ENCODE measurements around the gene SGSM1. TPM values are rescaled to one million over a fixed set of nuclear protein-coding genes. Genes with fewer than 3 reads are reported as not detected.

Gene SGSM1
- total and polyA plus RNA-seq, 9 of the 15 experiments (the other 6 are each of a cell fraction or from before 2014, with no cell fraction given) = not detected

DNA sequence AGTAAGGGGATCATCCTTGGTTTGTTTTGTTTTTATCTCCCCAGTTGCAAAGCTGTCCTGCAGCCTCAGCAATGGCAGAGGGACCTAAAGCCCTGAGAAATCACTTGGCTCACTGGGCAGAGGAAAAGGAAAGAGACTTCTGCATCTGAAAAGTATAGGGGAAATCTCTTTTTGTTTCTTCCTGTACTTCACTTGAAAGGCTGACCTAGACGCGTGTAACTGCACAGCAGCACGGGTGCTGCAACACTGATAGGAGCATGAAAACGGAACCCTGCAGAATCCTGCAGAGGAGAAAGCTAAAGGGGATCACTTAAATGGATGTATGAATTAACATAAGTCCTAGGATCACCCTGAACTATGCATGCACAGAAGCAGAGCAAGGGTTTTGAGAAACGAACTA is 29.5 kb upstream of the SGSM1 start:
- TF ChIP-seq, protein P1, sequence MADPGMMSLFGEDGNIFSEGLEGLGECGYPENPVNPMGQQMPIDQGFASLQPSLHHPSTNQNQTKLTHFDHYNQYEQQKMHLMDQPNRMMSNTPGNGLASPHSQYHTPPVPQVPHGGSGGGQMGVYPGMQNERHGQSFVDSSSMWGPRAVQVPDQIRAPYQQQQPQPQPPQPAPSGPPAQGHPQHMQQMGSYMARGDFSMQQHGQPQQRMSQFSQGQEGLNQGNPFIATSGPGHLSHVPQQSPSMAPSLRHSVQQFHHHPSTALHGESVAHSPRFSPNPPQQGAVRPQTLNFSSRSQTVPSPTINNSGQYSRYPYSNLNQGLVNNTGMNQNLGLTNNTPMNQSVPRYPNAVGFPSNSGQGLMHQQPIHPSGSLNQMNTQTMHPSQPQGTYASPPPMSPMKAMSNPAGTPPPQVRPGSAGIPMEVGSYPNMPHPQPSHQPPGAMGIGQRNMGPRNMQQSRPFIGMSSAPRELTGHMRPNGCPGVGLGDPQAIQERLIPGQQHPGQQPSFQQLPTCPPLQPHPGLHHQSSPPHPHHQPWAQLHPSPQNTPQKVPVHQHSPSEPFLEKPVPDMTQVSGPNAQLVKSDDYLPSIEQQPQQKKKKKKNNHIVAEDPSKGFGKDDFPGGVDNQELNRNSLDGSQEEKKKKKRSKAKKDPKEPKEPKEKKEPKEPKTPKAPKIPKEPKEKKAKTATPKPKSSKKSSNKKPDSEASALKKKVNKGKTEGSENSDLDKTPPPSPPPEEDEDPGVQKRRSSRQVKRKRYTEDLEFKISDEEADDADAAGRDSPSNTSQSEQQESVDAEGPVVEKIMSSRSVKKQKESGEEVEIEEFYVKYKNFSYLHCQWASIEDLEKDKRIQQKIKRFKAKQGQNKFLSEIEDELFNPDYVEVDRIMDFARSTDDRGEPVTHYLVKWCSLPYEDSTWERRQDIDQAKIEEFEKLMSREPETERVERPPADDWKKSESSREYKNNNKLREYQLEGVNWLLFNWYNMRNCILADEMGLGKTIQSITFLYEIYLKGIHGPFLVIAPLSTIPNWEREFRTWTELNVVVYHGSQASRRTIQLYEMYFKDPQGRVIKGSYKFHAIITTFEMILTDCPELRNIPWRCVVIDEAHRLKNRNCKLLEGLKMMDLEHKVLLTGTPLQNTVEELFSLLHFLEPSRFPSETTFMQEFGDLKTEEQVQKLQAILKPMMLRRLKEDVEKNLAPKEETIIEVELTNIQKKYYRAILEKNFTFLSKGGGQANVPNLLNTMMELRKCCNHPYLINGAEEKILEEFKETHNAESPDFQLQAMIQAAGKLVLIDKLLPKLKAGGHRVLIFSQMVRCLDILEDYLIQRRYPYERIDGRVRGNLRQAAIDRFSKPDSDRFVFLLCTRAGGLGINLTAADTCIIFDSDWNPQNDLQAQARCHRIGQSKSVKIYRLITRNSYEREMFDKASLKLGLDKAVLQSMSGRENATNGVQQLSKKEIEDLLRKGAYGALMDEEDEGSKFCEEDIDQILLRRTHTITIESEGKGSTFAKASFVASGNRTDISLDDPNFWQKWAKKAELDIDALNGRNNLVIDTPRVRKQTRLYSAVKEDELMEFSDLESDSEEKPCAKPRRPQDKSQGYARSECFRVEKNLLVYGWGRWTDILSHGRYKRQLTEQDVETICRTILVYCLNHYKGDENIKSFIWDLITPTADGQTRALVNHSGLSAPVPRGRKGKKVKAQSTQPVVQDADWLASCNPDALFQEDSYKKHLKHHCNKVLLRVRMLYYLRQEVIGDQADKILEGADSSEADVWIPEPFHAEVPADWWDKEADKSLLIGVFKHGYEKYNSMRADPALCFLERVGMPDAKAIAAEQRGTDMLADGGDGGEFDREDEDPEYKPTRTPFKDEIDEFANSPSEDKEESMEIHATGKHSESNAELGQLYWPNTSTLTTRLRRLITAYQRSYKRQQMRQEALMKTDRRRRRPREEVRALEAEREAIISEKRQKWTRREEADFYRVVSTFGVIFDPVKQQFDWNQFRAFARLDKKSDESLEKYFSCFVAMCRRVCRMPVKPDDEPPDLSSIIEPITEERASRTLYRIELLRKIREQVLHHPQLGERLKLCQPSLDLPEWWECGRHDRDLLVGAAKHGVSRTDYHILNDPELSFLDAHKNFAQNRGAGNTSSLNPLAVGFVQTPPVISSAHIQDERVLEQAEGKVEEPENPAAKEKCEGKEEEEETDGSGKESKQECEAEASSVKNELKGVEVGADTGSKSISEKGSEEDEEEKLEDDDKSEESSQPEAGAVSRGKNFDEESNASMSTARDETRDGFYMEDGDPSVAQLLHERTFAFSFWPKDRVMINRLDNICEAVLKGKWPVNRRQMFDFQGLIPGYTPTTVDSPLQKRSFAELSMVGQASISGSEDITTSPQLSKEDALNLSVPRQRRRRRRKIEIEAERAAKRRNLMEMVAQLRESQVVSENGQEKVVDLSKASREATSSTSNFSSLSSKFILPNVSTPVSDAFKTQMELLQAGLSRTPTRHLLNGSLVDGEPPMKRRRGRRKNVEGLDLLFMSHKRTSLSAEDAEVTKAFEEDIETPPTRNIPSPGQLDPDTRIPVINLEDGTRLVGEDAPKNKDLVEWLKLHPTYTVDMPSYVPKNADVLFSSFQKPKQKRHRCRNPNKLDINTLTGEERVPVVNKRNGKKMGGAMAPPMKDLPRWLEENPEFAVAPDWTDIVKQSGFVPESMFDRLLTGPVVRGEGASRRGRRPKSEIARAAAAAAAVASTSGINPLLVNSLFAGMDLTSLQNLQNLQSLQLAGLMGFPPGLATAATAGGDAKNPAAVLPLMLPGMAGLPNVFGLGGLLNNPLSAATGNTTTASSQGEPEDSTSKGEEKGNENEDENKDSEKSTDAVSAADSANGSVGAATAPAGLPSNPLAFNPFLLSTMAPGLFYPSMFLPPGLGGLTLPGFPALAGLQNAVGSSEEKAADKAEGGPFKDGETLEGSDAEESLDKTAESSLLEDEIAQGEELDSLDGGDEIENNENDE (IDR thresholded peaks at IDR 0.05; ENCODE audit: low read depth, low read length) = no peak
- TF ChIP-seq, protein P2, sequence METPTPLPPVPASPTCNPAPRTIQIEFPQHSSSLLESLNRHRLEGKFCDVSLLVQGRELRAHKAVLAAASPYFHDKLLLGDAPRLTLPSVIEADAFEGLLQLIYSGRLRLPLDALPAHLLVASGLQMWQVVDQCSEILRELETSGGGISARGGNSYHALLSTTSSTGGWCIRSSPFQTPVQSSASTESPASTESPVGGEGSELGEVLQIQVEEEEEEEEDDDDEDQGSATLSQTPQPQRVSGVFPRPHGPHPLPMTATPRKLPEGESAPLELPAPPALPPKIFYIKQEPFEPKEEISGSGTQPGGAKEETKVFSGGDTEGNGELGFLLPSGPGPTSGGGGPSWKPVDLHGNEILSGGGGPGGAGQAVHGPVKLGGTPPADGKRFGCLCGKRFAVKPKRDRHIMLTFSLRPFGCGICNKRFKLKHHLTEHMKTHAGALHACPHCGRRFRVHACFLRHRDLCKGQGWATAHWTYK (CRISPR knock-in tag; IDR thresholded peaks at IDR 0.05) = no peak
- no peak for TF ChIP-seq ETV6 (IDR thresholded peaks at IDR 0.05; ENCODE audit: borderline replicate concordance in 1 of 2, low read depth in 2 of 2, low read length in 1 of 2)
- TF ChIP-seq ETV6 (CRISPR knock-in tag; IDR thresholded peaks at IDR 0.05; ENCODE audit: borderline replicate concordance) = no peak
- TF ChIP-seq HDGF (IDR thresholded peaks at IDR 0.05) = no peak
- TF ChIP-seq STAG1 (CRISPR knock-in tag; IDR thresholded peaks at IDR 0.05; ENCODE audit: borderline replicate concordance) = no peak
- no peak for TF ChIP-seq ZC3H11A (IDR thresholded peaks at IDR 0.05; ENCODE audit: low read depth, low read length)
- no peak for TF ChIP-seq MEF2D (tag; conservative IDR thresholded peaks at IDR 0.05; ENCODE audit: low read depth)
- FAIRE-seq (no peak), DNase-seq (ENCODE audit: extremely low read depth in 1 of 4, low spot score in 3 of 4) (no peak), ATAC-seq (no peak)
- Histone ChIP-seq H3K36me3 (ENCODE audit: control insufficient read depth, insufficient read depth, low read length) (no peaks in the 10 kb centered on the region), H3K4me1 (replicated peaks in 1 of 2; ENCODE audit: control insufficient read depth in 2 of 2, insufficient read depth in 2 of 2, low read length in 2 of 2) (no peaks in the 10 kb centered on the region), H3K9me3 (replicated peaks; ENCODE audit: control insufficient read depth, insufficient read depth, low read depth, low read length) (no peaks in the 10 kb centered on the region), H3K4me2 (ENCODE audit: insufficient read depth, low read length) (no peak overlapping the region), H4K20me1 (replicated peaks; ENCODE audit: control insufficient read depth, insufficient read depth, low read length) (no peaks in the 10 kb centered on the region), H3K27ac (ENCODE audit: extremely low read depth, low read depth, low read length) (no peak overlapping the region), H3K27me3 (ENCODE audit: control insufficient read depth in 2 of 2, insufficient read depth in 2 of 2, low read length in 2 of 2) (peaks cover 3 to 15% of the 10 kb centered on the region in 2 experiments; a peak in 3 of 5 replicates), H3K9ac (ENCODE audit: insufficient read depth in 1 of 2, low read depth in 2 of 2, low read length in 2 of 2) (no peak overlapping the region), H3K9me1 (ENCODE audit: control insufficient read depth, insufficient read depth, low read length) (no peaks in the 10 kb centered on the region), H3K4me3 (no peak overlapping the region), H2AFZ (ENCODE audit: low read depth, low read length) (no peak overlapping the region), H3K79me2 (ENCODE audit: control insufficient read depth, insufficient read depth, low read length) (no peaks in the 10 kb centered on the region)
- ChIA-PET POLR2A (no interaction called here), CTCF (ENCODE audit: low intra/inter-chr PET ratio) (no interaction called here)
- in situ Hi-C loops (cut with MboI) = loop anchor here (10.0 kb wide), 2 partner anchors 268 to 362 kb away; no protein-coding TSS in a partner anchor
- intact Hi-C loops (cut with micrococcal nuclease) = no loop called here
- BruUV-seq (replicated peaks) = no TSS peak
- WGBS (ENCODE audit: insufficient coverage, low coverage, missing lambda C conversion rate) = 0% methylated on average over 5 of the region's 5 CpGs
